Stimulated activated naive CD8-positive, alpha-beta T cell treated with anti-CD3 and anti-CD28 coated beads, Interleukin-15, Interleukin-2, amounts not matched to agents 100 ng/mL and 50 ng/mL, for 24 hours (primary cell): ENCODE measurements around the gene SUSD2.

Experiments
- H3K27ac Mint-ChIP-seq: one replicate; pipeline ENCODE4 v1.8.0; 2021; ENCODE audit warnings: mild to moderate bottlenecking, mixed read lengths
- H3K27me3 Mint-ChIP-seq: one replicate; pipeline ENCODE4 v1.8.0; 2021; ENCODE audit warnings: mixed read lengths
- H3K36me3 Mint-ChIP-seq: one replicate; pipeline ENCODE4 v1.8.0; 2021; ENCODE audit warnings: low read depth, mixed read lengths
- H3K4me1 Mint-ChIP-seq: one replicate; pipeline ENCODE4 v1.8.0; 2021; ENCODE audit warnings: low read depth, mixed read lengths
- H3K4me3 Mint-ChIP-seq: one replicate; pipeline ENCODE4 v1.8.0; 2021; ENCODE audit warnings: mild to moderate bottlenecking, mixed read lengths
- H3K9me3 Mint-ChIP-seq: one replicate; pipeline ENCODE4 v1.8.0; 2021; ENCODE audit warnings: mixed read lengths

The SUSD2 gene

GRCh38 chr22:24145446-24146193 lies 35.7 kb upstream of the SUSD2 start:
- peaks cover 69% of the 10 kb centered on the region for H3K4me1 Mint-ChIP-seq
- no peaks in the 10 kb centered on the region for H3K9me3 Mint-ChIP-seq
- H3K27ac Mint-ChIP-seq = peak overlapping the region; percentile 32
- H3K27me3 Mint-ChIP-seq = no peaks in the 10 kb centered on the region
- peaks cover 5% of the 10 kb centered on the region for H3K36me3 Mint-ChIP-seq
- H3K4me3 Mint-ChIP-seq = no peak overlapping the region

- Mint-ChIP-seq H3K4me1 (peaks cover 65% of the 10 kb centered on the region), H3K27me3 (no peaks in the 10 kb centered on the region), H3K36me3 (peaks cover 5% of the 10 kb centered on the region), H3K27ac (peak overlapping the region; percentile 32), H3K9me3 (no peaks in the 10 kb centered on the region), H3K4me3 (no peak overlapping the region)
These were observed 35.1 kb upstream of the SUSD2 start for GRCh38 chr22:24146194-24146616.

- Mint-ChIP-seq H3K4me1 (peaks cover 58% of the 10 kb centered on the region), H3K27ac (no peak overlapping the region), H3K36me3 (peaks cover 5% of the 10 kb centered on the region), H3K27me3 (no peaks in the 10 kb centered on the region), H3K9me3 (no peaks in the 10 kb centered on the region), H3K4me3 (no peak overlapping the region)
These were observed 34.4 kb upstream of the SUSD2 start for GRCh38 chr22:24146791-24147353.

GRCh38 chr22:24147666-24148065 lies 33.6 kb upstream of the SUSD2 start:
- Mint-ChIP-seq H3K27me3 (no peaks in the 10 kb centered on the region), H3K27ac (no peak overlapping the region), H3K4me3 (no peak overlapping the region), H3K9me3 (no peaks in the 10 kb centered on the region), H3K36me3 (peaks cover 10% of the 10 kb centered on the region), H3K4me1 (peaks cover 56% of the 10 kb centered on the region)

GRCh38 chr22:24148266-24149197 lies 32.8 kb upstream of the SUSD2 start:
- H3K4me1 Mint-ChIP-seq = peaks cover 56% of the 10 kb centered on the region
- no peaks in the 10 kb centered on the region for H3K27me3 Mint-ChIP-seq
- no peak overlapping the region for H3K27ac Mint-ChIP-seq
- no peaks in the 10 kb centered on the region for H3K9me3 Mint-ChIP-seq
- peaks cover 10% of the 10 kb centered on the region for H3K36me3 Mint-ChIP-seq
- H3K4me3 Mint-ChIP-seq = no peak overlapping the region

- H3K4me1 Mint-ChIP-seq = peaks cover 57% of the 10 kb centered on the region
- H3K36me3 Mint-ChIP-seq = peaks cover 10% of the 10 kb centered on the region
- no peak overlapping the region for H3K4me3 Mint-ChIP-seq
- no peaks in the 10 kb centered on the region for H3K9me3 Mint-ChIP-seq
- H3K27me3 Mint-ChIP-seq = no peaks in the 10 kb centered on the region
- no peak overlapping the region for H3K27ac Mint-ChIP-seq
These were observed 32.1 kb upstream of the SUSD2 start for GRCh38 chr22:24149198-24149590.

- Mint-ChIP-seq H3K9me3 (no peaks in the 10 kb centered on the region), H3K27me3 (no peaks in the 10 kb centered on the region), H3K36me3 (peaks cover 8% of the 10 kb centered on the region), H3K4me3 (no peak overlapping the region), H3K27ac (no peak overlapping the region), H3K4me1 (peaks cover 63% of the 10 kb centered on the region)
These were observed 27.9 kb upstream of the SUSD2 start for GRCh38 chr22:24153353-24153752.

GRCh38 chr22:24153959-24154358 lies 27.3 kb upstream of the SUSD2 start:
- Mint-ChIP-seq H3K27ac (peak overlapping the region; percentile 38), H3K4me3 (no peak overlapping the region), H3K27me3 (no peaks in the 10 kb centered on the region), H3K4me1 (peaks cover 64% of the 10 kb centered on the region), H3K9me3 (no peaks in the 10 kb centered on the region), H3K36me3 (peaks cover 8% of the 10 kb centered on the region)

GRCh38 chr22:24154826-24155225 lies 26.5 kb upstream of the SUSD2 start:
- Mint-ChIP-seq H3K4me3 (no peak overlapping the region), H3K4me1 (peaks cover 65% of the 10 kb centered on the region), H3K36me3 (peaks cover 8% of the 10 kb centered on the region), H3K27ac (peak overlapping the region; percentile 26), H3K27me3 (no peaks in the 10 kb centered on the region), H3K9me3 (no peaks in the 10 kb centered on the region)

- Mint-ChIP-seq H3K36me3 (peaks cover 8% of the 10 kb centered on the region), H3K4me3 (peak overlapping the region; percentile 39), H3K4me1 (peaks cover 65% of the 10 kb centered on the region), H3K9me3 (no peaks in the 10 kb centered on the region), H3K27ac (no peak overlapping the region), H3K27me3 (no peaks in the 10 kb centered on the region)
These were observed 25.6 kb upstream of the SUSD2 start for GRCh38 chr22:24155627-24156140.

- Mint-ChIP-seq H3K4me3 (peak overlapping the region; percentile 81), H3K36me3 (peaks cover 8% of the 10 kb centered on the region), H3K4me1 (peaks cover 70% of the 10 kb centered on the region), H3K9me3 (no peaks in the 10 kb centered on the region), H3K27ac (peak overlapping the region; percentile 80), H3K27me3 (no peaks in the 10 kb centered on the region)
These were observed 25.0 kb upstream of the SUSD2 start for GRCh38 chr22:24156141-24156912.

GRCh38 chr22:24156913-24157821 lies 24.1 kb upstream of the SUSD2 start:
- H3K9me3 Mint-ChIP-seq = no peaks in the 10 kb centered on the region
- peaks cover 72% of the 10 kb centered on the region for H3K4me1 Mint-ChIP-seq
- H3K27me3 Mint-ChIP-seq = no peaks in the 10 kb centered on the region
- H3K36me3 Mint-ChIP-seq = peaks cover 6% of the 10 kb centered on the region
- H3K4me3 Mint-ChIP-seq = peak overlapping the region; percentile 81
- peak overlapping the region; percentile 80 for H3K27ac Mint-ChIP-seq

- H3K4me3 Mint-ChIP-seq = peak overlapping the region; percentile 81
- peaks cover 4% of the 10 kb centered on the region for H3K36me3 Mint-ChIP-seq
- no peaks in the 10 kb centered on the region for H3K9me3 Mint-ChIP-seq
- H3K27ac Mint-ChIP-seq = peak overlapping the region; percentile 80
- peaks cover 67% of the 10 kb centered on the region for H3K4me1 Mint-ChIP-seq
- H3K27me3 Mint-ChIP-seq = no peaks in the 10 kb centered on the region
These were observed 23.5 kb upstream of the SUSD2 start for GRCh38 chr22:24157822-24158135.
